Stimulated activated CD4-positive, alpha-beta T cell treated with anti-CD3 and anti-CD28 coated beads, Interleukin-4, amount 100 ng/mL, for 24 hours (primary cell): ENCODE data around the gene CNTN1.
"Not testable (repeated sequence)": the region's sequence is repeated elsewhere in the genome, so short reads cannot be mapped to it uniquely, and the experiment has no call there.

Experiments
- DNase-seq: peaks from one replicate; pipeline ENCODE4 v3.0.0-alpha.2; 2020

Gene CNTN1

DNA sequence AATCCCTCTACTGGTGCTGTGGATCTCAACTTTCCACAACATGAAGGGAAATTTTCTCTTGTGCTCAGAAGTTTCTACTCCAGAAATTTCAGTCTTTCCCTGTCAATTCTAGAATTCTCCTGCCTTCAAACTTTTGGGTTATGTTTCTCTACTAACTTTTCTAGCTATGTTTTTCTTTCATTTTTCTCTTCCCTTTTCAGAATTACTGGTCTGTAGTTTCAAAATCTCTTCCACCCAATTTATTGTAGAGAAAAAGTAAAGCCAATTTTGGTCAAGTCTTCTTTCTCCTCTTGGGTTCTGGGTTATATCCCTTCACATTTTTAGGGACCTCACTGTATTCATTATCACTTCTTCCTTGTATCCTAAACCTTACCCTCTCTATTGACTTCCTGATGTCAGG lies 18.9 kb downstream of the CNTN1 start:
- DNase-seq: no peak

DNA sequence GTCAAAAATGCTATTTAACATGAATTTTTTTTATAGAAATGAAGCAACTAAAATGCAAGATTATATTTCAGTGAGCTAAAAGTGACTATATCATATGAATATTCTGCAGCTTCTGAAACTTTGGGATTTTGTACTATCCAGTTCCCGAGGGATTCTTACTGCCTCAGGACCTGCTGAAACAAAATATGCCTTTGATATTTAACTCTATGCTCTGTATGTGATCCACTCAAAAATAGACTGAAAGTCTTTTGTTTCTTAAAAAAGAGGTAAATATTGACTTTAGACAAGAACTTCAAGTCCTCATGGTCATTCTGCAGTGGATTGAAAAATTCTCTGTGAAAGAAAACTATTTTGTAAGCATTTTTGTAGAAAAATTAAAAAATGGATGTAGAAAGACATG lies 22.4 kb downstream of the CNTN1 start:
- DNase-seq: no peak

DNA sequence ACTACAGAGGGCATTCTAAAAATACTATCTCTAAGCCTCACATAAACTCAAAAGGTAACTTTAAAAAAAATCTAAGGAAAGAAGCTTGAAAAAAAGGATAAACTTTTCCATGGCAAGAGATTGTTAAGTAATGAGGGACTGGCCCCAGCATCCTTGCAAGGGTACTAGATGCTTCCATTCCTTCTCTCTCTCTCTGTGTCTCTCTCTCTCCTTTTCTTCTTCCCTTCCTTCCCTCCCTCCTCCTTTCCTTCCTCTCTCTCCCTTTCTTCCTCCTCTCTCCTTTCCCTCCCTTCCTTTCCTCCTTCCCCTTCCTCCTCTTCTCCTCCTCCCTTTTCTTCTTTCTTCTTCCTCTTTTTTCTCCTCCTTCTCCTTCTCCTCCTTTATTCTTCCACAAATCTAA lies 23.8 kb downstream of the CNTN1 start:
- DNase-seq: no peak

DNA sequence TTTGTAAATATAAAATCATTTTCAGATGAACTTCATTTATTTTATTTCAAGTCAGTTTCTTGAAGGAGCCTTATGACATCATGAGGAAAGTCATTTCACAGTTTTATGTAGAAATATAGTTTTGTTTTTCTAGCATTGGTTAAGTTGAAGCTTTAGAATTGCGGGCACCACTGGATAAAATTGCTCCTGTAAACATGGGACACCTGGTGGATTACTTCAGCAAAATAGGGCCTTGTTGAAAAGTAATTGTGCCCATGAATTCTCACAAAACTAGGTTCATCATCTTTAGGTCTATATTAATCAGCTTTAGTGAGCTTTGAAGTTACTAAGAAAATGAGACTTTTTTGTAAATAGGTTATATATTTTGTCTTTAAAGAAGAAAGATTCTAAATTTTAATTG lies 25.3 kb downstream of the CNTN1 start:
- DNase-seq: no peak

DNA sequence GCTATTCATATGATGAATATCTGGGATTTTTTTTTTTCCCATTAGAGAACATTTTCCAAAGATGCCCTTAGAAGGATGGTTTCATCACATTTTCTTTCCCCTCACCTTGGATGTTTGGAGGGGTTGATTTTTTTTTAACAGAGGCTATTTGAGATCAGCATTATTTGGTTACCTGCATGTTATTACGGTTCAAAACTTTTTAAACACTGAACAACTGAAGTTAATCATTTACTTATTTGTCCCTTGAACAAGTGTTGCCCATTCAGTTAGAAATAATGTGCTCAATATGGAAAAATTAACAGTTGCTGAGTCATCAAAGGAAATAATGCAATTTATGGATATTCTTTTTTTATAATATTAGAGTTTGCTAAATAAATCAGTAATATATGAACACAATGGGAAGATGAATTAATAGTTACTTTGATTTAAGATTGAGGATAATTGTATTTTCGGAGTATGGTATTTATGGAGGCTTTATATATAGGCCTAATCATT lies 26.7 kb downstream of the CNTN1 start:
- DNase-seq: no peak

DNA sequence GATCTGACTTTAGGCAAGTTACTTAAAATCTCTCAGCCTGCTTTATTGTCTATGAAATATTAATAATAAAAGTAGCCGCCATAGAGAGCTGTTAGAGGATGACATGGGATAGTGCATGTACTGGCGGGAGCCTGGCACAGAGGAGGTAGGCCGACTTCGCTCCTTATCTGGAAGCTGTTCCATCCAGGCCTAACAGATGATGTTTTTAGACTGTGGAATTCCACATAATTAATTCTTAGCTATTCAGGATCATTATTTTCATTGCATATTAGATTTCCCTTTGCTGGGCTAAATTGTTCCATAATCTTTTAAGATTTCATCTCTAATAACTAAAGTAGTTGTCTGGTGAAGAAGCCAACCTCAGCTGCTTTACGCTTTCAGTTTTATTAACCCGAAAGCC lies 30.8 kb downstream of the CNTN1 start:
- DNase-seq: no peak

DNA sequence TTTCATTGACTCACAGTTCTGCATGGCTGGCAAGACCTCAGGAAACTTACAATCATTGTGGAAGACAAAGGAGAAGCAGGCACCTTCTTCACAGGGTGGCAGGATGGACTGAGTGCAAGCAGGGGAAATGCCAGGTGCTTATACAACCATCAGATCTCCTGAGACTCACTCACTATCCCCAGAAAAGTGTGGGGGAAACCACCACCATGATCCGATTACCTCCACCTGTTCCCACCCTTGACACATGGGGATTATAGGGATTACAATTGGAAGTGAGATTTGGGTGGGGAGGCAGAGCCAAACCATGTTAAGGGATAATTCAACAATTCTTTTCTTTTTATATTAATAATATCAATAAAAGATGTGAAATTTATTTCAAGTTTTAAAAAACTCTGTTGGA lies 34.1 kb downstream of the CNTN1 start:
- no peak for DNase-seq

DNA sequence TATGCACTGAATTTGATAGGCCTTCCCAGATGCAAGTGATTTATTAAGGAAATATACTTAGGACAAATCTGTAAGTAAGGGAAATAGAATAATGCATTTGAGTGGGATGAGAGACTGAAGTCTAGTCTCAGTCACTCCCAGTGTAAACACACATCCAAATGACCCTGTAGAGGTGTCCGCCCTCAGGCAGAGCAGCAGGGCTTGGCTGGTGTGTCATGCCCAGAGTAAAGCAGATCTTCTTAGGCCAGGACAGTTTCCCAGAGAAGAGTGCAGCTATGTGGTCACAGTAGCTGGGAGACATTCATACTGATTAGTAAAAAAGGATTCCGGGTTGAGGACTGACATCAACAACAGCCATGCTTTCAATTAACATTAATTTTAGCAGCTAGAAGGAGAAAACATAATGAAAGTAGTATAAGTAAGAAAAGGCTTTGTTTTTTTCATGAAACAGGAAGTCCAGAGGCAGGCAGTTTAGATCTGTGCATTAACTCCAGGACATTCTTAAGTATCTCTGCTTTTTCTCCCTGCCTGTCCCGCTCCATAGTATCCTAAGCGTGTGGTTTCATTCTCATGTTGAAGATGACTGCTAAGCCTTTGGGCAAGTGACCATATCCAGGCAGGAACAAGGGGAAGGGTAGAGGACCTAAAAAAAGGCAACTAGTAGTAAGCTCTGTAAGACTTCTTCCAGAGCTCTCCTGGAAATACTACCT lies 35.7 kb downstream of the CNTN1 start:
- DNase-seq: no peak

DNA sequence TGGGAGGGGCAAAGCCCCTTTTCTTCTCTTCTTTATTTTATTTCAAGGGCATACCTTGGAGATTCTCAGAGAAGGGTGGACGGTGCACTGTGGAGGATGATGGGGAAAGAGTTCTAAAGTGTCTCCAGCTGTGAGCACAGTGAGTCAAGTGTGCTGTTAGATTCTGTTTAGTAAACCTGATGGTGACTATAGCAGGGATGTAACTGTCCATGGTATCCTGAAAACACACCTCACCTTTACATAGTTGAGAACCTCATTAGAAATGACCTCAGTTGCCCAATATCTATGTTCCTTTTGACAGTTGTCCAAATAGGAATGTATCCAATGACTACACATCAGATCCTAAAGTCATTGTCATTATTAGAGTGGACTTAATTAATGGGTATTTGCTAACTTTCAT lies 38.0 kb downstream of the CNTN1 start:
- no peak for DNase-seq

DNA sequence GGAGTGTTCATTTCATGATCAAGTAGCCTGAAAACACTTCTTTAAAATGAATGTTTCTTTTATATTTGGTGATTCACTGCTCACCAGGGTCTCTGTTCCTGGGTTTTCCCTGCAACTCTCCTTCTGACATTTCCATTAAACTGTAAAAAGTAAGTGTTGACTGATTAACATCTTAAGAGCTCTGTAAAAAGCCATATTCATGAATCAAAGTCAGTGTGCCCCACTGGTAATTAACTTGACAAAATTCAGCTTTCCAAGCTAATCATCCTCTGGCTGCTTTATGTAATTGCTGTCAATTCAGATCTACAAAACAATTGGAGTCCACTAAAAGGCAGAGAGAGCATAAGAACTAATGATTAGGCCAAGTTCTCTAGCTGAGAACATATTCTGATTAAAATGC lies 41.6 kb downstream of the CNTN1 start:
- DNase-seq: no peak

DNA sequence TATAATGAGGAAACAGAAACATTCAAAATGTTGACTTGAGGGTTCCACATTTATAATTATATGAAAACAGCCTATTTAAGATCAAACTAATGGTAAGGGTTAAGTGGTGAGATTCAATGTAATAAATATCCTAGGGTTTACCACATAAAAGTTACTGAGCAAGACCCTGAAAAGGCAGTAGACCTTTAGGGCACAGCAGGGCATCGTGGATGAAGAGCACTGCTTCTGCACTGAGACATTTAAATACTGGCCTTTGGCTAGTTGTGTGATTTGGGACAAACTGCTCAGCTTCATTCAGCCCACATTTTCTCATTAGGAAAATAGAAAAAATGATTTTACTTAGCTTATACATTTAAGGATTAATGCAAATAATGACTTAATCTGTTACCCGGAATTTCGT lies 42.0 kb downstream of the CNTN1 start:
- DNase-seq: no peak

DNA sequence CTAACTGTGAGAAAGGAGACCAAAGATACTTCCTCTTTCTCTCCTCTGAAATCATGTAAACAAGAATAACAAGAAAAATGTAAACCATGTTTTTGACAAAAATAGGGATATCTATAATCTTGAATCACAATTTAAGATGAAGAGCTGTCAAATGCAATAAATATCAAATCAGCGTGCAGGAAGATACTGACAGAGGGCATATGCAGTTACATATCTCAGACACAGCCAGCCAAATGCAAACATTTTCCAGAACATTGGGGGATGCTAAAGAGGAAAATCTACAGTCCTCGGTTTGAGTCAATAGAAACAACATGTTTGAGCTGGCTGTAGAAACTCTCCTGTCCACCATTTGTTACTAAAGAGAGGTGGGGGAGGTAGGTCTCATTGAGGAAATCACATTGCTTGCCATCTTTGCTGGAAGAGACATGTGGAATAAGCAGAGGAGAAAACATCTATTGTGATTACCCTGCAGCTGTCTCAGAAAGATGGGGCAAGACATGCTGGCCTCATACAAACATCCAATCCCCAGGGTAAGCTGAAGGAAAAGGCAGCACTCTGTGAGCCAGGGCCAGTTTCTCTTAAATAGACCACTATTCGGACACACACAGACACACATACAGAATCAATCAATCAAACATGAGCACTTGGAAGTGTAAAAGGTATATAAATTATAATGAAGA lies 43.5 kb downstream of the CNTN1 start:
- DNase-seq: no peak

DNA sequence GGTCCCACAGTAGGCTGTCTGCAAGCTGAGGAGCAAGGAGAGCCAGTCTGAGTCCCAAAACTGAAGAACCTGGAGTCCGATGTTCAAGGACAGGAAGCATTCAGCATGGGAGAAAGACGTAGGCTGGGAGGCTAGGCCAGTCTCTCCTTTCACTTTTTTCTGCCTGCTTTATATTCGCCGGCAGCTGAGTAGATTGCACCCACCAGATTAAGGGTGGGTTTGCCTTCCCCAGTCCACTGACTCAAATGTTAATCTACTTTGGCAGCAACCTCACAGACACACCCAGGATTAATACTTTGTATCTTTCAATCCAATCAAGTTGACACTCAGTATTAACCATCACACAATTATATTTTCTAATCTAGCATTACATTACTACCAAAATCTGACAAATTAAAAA lies 45.2 kb downstream of the CNTN1 start:
- not testable (repeated sequence) for DNase-seq

DNA sequence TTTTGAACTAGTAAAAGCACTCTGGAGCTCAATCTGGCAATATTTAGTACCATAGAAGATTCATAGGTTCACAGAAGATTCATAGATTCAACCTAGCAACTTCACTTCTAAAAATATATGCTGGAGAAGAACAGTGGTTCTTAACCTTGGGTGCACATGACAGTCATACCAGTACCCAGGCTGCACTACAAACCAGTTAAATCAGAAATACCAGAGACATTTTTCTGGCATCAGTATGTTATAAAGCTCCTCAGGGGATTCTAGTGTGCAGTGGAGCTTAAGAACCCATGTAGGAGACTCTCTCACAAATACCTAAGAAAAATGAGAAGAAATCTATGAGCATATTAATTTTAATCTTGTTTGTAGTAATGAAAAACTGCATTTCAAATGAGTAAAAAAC lies 46.6 kb downstream of the CNTN1 start:
- no peak for DNase-seq

DNA sequence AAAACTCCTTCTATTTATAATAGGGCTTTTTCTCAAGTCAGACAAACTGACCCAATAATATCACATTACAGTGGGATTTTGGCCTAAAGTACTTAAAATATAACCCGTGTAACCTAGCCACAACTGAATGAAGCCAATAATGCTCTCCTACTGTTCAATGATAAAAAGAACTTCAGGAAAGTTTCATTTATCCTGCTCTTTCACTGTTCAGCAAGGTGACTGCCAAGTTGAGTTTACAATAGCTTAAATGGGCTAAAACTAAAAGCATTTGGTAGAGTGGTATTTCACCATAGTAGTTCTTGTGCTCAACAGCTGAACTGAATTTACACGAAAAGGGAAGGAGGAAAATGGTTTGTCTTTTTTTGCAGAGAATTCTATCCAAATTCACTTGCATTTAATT lies 49.8 kb downstream of the CNTN1 start:
- no peak for DNase-seq

DNA sequence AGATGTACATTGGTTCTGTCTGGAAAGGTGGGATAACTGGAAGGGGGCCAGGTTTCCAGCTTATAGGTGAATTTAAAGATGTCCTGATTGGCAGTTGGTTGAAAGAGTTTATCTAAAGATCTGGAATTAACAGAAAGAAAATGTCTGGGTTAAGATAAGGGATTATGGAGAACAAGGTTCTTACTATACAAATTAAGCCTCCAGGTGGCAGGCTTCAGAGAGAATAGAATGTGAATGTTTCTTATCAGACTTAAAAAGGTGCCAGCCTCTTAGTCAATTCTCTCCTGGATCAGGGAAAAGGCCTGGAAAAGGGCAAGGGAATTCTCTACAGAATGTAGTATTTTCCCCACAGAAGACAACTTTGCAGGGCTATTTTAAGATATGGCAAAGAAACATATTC lies 53.1 kb downstream of the CNTN1 start:
- DNase-seq: no peak

DNA sequence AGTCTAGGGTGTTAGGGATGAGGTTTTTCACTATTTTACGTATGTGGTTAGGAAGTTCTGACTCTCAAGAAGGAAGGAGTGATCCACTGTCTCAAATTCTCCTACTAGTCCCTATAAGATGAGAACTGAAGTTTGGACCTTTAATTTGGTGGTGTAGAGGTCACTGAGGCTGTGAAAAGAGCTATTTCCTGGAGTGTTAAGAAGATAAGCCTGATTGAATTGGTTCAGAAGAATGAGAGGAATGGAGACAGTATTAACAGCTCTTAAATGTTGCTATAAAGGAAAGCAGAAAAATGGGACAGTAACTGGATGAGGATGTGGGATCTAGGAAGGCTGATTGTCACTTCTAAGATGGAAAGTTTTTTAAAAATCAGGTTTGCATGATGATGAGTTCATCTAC lies 57.6 kb downstream of the CNTN1 start:
- no peak for DNase-seq

DNA sequence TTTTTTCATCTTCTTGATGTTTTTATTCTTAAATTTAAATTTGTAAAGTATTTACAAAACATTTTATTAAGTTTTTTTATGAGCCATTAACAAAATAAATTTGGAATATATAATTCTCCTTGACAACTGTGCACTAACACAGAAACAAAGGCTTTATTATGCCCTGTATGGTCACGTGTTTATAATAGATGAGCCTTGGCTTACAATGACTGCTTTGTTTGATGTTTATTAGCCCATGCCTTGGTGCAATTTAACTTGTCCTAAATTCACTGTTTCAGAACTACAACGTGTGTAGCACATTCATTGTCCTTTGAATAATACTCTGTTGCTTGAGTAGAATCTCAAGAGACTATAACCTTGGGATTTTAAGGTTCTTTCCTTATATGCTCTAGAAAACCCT lies 59.8 kb downstream of the CNTN1 start:
- no peak for DNase-seq

DNA sequence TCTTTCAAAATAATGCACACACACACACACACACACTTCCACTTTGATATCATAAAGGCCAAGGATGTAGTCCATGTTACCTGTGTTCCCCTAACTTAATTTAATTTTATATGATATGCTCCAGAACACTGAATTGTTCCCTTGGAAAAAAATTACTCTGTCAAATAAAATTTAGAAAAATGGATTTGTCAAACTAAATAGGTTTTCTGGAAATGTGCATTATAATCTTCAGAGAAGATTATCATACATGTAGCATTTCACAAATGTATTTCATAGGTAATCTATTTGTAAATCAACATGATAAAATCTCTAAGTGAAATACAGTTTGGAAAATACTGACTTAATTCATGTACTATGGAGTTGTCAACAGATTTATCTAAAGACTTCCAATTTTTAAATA lies 68.6 kb downstream of the CNTN1 start:
- DNase-seq: no peak

DNA sequence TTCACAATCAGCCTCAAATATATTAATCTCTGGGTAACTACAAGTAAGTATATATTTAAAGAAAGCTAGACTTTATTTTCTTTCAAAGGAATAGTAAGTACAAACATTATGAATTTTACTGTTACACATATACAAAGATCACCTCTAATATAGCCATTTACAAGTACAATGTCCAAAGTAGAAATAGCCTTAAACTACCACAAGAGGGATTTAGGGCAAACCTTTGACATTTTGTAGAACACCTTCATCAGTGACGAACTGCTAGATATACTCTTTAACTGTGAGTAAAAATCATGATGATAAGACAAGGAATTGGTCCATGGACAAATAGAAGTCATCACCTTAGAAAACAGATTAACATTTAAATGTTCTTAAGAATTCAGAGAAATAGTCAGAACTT lies 69.8 kb downstream of the CNTN1 start:
- DNase-seq: no peak

DNA sequence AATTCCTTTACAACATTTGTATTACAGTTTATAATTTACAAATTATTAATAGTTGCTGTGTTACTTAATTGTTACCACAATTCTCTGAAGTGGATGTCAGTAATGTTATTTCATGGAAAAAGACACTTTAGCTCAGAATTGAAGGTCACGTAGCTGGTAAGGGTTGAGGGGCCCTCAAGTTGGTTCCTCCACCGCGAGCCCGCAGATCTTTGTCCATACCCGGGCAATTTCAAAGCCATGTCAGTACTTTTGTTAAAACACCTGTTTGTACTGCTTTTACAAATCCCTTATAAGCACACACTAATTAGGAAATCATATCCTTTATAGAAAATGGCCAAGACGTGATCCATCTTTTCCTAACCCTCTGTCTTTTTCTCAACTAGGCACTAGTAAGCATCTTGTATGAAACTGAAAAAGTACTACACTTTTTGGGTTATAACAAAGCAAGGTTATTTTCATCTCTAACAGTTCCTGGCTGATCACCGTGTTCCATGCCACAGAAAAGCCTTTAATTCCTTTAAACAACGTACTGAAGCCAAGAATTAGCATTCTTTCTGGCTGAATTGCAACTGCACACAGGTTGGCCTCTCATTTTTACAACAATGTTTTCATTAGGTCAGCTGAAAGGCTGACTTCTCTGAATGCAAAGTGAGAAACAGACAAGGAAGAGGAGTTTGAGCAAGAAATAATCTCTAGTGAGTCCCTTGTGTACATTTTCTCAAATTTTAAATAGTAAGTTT lies 76.1 kb downstream of the CNTN1 start:
- no peak for DNase-seq

DNA sequence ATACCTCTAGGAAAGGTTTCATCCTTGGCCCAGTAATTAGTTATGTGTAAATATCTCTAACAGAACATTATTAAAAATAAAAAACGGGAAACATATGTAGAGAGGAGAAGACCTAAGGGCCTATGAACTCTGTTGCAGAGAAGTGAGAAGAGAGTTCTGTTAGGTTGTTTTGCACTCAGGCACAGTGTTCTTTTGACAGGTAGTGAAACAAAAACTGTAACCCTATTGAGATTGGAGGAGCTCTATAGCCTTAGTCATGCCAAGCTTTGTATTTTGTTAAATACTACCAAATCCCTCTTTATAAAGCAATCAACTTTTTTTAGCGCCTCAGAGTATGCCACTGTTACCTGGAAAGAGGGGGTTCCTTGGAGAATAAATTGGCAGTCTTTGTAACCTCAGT lies 77.6 kb downstream of the CNTN1 start:
- DNase-seq: no peak

DNA sequence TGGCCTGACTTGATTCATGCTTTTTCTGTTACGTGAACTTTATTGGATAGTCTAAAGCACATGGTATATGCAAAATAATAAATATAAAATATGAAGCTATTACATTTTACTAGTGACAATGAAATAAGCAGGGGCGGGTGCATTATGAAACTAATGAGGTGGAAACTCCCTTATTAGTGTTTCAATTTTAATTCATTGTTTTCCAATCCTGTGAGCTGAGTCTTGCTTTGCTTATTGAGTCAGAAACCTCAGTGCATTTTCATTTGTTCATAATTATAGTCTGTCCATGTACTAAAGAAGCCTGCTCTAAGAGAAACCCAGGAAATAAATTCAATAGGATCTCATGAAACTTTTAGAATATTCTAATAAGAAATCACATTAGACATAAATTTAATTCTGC lies 78.5 kb downstream of the CNTN1 start:
- no peak for DNase-seq

DNA sequence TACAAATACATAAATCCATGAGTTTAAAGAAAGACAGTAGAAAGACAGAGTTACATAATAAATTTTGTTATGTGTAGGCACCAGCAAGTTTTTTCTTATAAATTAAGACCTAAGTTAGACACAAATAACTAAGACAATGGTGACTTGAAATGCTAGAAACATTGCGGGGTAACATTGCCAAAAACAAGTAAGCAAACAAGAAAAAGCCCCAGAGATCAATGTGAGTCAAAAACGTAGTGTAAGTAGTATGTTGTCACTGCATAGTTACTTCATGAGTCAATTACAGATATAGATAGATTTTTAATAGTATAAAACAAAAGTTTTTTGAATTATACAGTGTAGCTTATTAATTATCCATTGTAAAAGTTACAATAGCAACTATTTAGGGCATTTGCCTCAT lies 83.4 kb downstream of the CNTN1 start:
- no peak for DNase-seq
